Putamen (tissue), 1 donor: ENCODE measurements around the gene KRTAP4-4.

Source experiments
- DNase-seq: peaks from one replicate; pipeline ENCODE4 v3.0.0-alpha.2; 2016; ENCODE audit warnings: low spot score

KRTAP4-4 gene

GRCh38 chr17:41111151-41111885 is 49.2 kb downstream of the KRTAP4-4 start:
- no peak for DNase-seq
